D721Med (cell line): Measurements from ENCODE around the gene OBSCN.

ENCODE experiments used
- DNase-seq: peaks from one replicate; pipeline ENCODE4 v3.0.0; 2011; ENCODE audit warnings: low spot score; ENCODE audit not compliant: insufficient read length
- FAIRE-seq: peaks from 2 replicates; lab custom pipeline; 2011; peaks lifted over from hg19 to GRCh38; lab: Jason Lieb, UNC
- TF ChIP-seq, protein P1 (sequence below): IDR thresholded peaks from 2 replicates; pipeline ENCODE4 v1.5.1; 2012; ENCODE audit warnings: mild to moderate bottlenecking, control low read depth; ENCODE audit not compliant: insufficient read depth; ENCODE audit errors: missing control alignments

Gene OBSCN

DNA sequence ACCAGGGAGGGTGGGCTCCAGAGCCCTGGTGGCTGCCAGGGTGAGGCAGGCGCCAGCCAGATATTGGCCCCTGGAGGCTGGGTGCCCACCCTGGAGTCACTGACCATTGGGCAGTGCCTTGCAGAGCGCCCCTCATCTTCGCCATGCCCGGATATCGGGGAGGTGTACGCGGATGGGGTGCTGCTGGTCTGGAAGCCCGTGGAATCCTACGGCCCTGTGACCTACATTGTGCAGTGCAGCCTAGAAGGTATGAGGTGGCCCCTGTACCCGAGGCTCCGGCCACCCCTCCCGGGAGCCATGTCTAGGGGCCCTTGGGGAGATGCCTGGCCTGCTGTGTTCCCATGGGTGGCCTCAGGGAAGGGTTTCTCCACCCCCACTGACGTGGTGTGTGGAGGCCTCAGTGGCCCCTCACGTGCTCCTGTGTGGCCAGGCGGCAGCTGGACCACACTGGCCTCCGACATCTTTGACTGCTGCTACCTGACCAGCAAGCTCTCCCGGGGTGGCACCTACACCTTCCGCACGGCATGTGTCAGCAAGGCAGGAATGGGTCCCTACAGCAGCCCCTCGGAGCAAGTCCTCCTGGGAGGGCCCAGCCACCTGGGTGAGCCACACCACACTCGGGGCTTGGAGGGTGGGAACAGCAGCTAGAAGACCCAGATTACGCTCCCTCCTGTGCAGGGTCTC lies 167.9 kb downstream of the OBSCN start:
- no peak for FAIRE-seq
- no peak for DNase-seq
- TF ChIP-seq, protein P1, sequence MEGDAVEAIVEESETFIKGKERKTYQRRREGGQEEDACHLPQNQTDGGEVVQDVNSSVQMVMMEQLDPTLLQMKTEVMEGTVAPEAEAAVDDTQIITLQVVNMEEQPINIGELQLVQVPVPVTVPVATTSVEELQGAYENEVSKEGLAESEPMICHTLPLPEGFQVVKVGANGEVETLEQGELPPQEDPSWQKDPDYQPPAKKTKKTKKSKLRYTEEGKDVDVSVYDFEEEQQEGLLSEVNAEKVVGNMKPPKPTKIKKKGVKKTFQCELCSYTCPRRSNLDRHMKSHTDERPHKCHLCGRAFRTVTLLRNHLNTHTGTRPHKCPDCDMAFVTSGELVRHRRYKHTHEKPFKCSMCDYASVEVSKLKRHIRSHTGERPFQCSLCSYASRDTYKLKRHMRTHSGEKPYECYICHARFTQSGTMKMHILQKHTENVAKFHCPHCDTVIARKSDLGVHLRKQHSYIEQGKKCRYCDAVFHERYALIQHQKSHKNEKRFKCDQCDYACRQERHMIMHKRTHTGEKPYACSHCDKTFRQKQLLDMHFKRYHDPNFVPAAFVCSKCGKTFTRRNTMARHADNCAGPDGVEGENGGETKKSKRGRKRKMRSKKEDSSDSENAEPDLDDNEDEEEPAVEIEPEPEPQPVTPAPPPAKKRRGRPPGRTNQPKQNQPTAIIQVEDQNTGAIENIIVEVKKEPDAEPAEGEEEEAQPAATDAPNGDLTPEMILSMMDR: no peak

DNA sequence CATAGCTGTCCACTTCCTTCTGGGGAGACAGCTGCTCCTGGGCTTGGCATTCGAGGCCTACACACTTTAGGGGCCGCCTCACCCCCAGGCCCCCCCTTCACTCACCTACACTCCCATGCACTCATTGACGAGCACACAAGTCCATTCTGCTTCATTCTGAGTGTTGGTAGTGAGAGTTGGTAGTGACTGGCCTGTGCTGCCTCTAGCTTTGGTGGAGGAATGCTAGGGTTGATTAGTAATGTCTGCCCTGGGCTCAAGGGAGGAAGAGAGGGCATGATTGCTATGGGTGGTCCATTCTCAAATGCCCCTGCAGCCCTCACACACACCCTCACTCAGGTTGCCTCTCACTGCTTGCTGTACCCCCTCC lies 168.4 kb downstream of the OBSCN start:
- TF ChIP-seq, protein P1: no peak
- FAIRE-seq (no peak), DNase-seq (no peak)

DNA sequence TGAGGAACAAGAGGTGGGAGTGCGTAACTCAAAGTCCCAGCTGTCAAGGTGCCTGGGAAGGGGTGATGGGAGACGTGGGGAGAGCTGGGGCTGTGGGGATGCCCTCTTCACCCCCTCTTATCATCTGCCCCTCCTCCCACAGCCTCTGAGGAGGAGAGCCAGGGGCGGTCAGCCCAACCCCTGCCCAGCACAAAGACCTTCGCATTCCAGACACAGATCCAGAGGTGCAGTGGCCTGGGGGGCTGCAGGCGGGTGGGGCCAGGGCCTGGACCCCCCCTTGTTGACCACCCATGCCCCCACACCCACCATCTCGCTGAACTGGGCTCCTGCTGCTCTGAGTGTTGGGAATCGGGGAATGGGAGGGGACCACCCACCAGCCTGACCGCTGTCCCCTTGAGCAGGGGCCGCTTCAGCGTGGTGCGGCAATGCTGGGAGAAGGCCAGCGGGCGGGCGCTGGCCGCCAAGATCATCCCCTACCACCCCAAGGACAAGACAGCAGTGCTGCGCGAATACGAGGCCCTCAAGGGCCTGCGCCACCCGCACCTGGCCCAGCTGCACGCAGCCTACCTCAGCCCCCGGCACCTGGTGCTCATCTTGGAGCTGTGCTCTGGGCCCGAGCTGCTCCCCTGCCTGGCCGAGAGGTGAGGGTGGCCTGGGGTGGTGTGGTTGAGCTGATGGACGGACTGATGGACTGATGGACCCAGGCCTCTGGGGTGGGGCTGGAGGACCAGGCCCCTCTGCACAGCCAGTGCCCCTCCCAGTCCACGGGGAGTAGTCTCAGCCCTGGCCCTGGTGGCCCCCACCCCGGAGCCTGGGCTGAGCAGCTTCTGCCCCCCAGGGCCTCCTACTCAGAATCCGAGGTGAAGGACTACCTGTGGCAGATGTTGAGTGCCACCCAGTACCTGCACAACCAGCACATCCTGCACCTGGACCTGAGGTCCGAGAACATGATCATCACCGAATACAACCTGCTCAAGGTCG lies 169.1 kb downstream of the OBSCN start:
- TF ChIP-seq, protein P1: no peak
- FAIRE-seq (no peak), DNase-seq (no peak)

DNA sequence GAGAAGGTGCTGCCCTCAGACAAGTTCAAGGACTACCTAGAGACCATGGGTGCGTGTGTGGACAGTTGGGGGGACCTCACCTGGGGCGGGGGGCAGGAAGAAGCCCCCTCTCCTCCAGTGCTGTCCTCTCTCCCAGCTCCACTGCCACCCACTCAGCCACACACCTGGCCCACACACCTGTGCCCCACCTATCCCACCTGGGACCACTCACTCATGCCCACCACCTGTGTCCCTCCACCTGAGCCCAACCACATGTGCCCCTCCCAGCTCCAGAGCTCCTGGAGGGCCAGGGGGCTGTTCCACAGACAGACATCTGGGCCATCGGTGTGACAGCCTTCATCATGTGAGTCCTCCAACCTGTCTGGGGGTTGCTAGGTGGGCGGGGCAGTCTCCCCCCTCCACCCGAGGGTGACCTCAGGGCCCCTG lies 169.8 kb downstream of the OBSCN start:
- TF ChIP-seq, protein P1: no peak
- DNase-seq (no peak), FAIRE-seq (no peak)

DNA sequence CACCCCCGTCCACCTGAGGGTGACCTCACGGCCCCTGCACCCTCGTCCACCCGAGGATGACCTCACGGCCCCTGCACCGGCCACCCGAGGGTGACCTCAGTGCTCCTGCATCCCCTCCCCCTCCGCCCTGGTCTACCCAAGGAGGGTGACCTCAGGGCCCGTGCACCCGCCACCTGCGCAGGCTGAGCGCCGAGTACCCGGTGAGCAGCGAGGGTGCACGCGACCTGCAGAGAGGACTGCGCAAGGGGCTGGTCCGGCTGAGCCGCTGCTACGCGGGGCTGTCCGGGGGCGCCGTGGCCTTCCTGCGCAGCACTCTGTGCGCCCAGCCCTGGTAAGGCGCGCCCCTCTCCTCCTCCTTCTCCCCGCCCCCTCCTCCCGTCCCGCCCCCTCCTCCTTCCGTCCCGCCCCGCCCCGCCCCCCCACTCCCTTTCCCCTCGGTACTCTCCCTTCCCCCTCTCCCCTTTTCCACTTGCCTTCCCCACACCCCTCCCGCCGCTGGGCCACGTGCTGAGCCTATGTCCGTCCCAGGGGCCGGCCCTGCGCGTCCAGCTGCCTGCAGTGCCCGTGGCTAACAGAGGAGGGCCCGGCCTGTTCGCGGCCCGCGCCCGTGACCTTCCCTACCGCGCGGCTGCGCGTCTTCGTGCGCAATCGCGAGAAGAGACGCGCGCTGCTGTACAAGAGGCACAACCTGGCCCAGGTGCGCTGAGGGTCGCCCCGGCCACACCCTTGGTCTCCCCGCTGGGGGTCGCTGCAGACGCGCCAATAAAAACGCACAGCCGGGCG lies 170.4 kb downstream of the OBSCN start:
- FAIRE-seq: no peak
- peak; percentile 96 for DNase-seq
- TF ChIP-seq, protein P1: peak; percentile 62

DNA sequence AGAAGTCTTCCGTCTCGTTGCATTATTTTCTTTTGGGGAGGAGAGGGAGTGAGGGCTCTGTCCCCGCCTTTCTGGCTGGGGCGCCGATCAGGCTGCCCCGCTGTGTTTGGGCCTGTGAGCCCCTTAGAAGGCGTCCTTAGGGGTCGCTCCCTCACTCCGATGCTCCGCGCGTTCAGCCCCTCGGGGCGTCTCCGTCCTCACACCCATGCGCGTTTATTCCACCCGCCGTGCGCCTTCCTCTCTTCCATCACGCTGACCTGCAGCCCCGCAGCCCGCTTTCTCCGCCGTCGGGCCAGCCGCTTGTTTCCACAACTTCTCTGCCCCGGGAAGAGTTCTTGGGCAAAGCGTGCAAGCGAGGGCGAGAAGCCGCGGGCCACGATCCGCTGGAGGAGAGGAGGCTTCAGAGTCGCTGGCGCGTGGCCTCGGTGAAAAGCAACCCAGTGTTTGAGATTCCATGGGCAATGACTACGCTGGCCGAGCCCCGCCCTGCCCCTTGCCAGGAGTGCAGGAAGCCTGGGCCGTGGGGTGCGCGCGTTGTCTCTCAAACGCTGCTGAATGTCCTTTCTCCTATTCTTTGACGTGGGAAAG lies 171.1 kb downstream of the OBSCN start:
- TF ChIP-seq, protein P1: no peak
- FAIRE-seq: no peak
- no peak for DNase-seq
